NCI-H2196 treated with DMSO at 0.1 percent for 48 hours (cell line): ENCODE measurements around the gene MMP2.

Experiments used
- DNase-seq: peaks from one replicate; lab custom pipeline; 2025; ENCODE audit not compliant: unreplicated experiment; lab: John Stamatoyannopoulos, UW

Gene MMP2

GRCh38 chr16:55478827-55479429 lies at the start of gene MMP2:
Gene MMP2, plus strand, starts transcription at chr16:55479198. Its CDS starts 282 bp downstream, at chr16:55479480.
- DNase-seq = no peak

- DNase-seq = no peak
Observed at GRCh38 chr16:55433030-55433429, 46.0 kb upstream of the MMP2 start.

DNA sequence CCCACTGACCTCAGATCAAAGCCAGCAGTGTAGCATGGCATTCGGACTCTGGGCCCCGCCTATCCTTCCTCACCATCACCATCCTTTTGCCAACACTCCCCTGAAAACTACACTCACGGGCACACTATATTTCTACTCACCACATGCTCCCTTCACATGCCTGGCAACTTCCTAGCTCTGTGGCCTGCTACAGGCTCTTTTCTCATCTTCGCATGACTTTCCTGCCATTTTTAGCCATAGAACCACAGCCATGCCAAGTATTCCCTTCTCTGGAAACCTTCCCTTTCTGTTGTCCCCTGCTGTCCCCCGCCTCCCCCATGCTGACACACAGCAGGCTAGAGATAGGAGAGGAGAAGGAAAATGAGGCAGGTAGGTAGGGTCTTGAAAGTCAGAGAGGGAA lies 45.5 kb upstream of the MMP2 start:
- no peak for DNase-seq

GRCh38 chr16:55434000-55434399 lies 45.0 kb upstream of the MMP2 start:
- DNase-seq = no peak

DNA sequence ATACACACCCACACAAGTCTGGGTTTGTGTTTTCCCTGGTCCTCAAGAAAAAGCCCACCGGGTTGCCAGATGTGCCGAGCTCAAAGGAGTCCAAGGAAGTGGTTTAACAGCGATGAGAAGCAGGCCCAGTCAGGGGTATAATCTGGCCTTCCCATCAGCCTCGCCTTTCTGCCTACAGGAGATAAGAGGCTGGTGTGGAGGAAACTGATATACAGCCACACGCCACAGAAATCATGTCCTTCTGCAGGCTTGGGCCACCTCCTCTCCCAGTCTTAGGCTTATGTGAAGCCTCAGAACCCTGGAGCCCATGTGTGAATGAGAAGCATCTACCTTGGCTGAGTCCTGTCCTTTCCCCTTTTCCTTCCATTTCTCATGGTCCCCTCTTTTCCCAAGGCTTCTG lies 43.6 kb upstream of the MMP2 start:
- no peak for DNase-seq

DNA sequence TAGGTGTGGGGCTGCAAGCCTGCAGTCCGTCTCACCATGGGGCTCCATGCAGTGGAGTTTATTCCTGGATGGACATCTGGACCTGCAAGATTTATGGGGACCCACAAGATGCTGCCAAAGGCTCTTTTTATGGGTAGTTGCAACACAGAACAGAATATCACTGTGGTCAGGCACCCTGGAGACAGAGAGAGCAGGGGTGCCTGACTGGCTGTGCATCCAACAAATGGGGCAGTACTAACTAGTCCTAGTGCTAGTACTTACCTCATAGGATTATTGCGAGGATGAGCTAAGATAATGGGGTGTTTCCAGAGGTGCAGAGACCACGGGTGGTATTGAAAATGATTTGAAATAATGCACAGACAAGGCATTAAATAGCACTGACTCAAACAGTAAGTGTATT lies 42.4 kb upstream of the MMP2 start:
- DNase-seq = no peak

- no peak for DNase-seq
Observed at GRCh38 chr16:55437625-55438024, 41.4 kb upstream of the MMP2 start.

- no peak for DNase-seq
Observed at GRCh38 chr16:55438281-55438680, 40.7 kb upstream of the MMP2 start.

DNA sequence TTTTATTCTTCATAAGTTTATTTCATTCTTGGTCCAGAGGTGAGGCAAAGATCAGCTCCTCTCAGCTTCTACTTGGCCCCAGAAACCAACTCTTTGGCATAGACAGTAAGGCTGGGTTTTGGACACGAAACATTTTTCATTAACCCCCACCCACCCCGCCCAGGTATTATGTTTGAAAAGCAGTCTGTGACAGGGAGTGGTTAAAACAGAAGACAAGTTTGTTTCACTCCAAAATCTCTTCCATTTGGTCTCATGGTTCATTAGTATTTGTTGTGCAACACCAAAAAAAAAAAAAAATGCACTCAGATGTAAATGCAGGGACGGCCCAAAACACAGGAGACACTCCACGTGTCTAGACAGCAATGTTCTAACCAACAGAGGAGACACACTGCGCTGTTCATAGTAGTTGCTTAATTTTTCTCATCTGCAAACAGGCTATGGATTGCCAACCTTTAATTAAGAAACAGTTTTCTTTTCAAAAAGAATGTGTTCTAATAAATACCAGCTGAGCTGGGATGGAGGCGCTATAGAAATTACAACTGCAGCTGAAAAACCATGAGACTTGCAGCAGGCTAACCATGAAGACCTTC lies 39.8 kb upstream of the MMP2 start:
- DNase-seq = no peak

DNA sequence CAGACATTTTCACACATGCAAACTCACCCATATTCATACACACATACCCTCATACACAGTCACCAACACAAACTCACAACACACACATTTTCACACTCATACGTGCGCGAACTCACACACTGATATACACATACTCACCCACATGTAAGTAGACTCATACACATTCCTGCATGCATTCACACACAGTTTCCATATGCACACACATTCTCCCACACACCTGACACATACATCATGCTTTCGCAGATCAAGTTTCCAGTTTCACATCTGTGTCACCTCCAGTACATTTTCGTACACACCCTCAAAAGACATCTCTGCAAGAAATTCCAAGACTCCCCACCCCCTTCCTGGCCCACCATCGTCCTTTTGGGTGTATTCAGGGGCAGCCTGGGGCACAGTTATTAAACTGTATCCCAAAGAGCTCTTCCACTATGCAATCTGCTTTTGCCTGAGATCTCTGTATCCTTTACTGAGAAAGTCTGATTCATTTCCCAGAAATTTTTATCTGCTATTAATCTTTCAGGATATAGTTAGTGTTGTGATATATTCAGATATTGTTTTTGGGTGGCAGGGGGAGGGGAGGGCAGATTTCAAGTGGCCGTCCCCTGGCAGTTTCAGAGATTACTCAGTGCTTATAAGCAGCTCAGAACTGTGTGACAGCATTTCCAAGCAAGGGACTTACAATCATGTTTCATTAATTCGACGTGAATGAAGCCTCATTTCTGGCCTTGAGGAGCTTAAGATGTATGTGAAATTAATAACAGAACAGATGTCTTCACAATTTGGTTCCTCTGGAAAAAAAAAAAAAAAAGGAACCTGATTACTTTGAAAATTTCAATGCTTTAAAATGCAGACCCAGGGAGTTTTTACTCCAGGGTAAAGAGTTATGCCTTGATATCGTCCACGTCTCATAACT lies 35.3 kb upstream of the MMP2 start:
- DNase-seq = no peak

DNA sequence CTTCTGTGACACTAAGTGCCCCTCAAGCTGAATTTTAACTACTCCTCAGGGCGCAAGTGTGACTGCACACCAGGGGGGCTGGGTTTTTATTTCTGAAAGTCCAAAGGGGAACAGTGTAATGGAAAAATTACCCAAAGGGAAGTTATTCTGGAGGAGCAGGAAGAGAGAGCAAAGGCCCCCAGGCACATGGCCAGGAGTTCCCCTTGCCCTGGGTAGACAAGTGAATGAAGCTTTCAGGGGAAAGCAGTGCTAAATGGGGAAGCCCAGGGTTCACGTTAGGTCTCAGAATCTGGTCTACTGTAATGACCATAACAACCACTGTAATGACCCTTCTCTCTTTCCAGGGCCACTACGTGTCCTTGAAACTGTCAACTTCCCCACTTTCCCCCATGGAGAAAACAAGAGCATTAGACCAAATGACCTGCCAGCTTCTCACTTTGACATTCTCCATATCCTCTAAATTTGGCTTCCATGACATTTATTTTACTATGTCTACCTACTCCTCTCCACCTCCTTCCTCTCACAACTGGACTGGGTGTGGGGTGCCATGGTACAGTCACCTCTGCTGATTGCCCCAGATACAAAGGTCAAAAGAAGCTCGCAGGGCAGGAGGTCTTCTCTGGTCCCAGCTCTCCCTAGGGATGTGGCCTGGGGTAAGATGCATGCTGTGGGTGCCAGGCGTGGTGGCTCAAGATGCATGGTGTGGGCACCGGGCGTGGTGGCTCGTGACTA lies 34.1 kb upstream of the MMP2 start:
- no peak for DNase-seq

- DNase-seq = no peak
Observed at GRCh38 chr16:55447231-55447630, 31.8 kb upstream of the MMP2 start.

DNA sequence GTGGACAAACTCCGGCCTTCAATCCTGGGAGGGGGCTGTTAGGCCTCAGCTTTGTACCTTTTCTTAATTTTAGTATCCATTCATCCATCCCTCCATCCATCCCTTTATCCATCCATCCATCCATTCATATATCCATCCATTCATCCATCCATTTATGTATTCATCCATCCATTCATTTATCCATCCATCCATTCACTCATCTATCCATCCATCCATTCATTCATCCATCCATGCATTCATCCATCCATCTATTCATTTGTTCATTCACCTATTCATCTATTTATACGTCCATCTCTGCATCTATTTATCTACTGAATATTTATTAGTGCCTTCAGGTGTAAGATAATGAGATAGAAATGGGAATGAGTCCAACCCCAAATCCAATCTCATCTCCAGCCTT lies 26.0 kb upstream of the MMP2 start:
- DNase-seq = no peak

- DNase-seq = no peak
Observed at GRCh38 chr16:55453909-55454308, 25.1 kb upstream of the MMP2 start.

DNA sequence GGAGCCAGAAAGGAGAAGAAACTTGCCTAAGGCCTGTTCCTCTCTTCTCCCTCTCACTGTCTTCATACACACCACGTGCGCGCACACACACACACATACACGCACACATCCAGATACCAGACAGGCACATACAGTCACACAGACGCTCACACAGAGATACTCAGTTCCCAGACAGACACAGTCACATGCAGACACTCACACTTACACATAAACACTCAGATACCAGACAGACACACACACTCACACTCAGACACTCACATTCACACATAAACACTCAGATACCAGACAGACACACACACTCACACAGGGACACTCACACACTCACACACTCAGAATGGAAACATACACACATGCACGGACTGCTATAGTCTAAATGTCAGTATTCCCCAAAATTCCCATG lies 24.1 kb upstream of the MMP2 start:
- DNase-seq = no peak

GRCh38 chr16:55462241-55462640 lies 16.8 kb upstream of the MMP2 start:
- no peak for DNase-seq

GRCh38 chr16:55464375-55464774 lies 14.6 kb upstream of the MMP2 start:
- no peak for DNase-seq

DNA sequence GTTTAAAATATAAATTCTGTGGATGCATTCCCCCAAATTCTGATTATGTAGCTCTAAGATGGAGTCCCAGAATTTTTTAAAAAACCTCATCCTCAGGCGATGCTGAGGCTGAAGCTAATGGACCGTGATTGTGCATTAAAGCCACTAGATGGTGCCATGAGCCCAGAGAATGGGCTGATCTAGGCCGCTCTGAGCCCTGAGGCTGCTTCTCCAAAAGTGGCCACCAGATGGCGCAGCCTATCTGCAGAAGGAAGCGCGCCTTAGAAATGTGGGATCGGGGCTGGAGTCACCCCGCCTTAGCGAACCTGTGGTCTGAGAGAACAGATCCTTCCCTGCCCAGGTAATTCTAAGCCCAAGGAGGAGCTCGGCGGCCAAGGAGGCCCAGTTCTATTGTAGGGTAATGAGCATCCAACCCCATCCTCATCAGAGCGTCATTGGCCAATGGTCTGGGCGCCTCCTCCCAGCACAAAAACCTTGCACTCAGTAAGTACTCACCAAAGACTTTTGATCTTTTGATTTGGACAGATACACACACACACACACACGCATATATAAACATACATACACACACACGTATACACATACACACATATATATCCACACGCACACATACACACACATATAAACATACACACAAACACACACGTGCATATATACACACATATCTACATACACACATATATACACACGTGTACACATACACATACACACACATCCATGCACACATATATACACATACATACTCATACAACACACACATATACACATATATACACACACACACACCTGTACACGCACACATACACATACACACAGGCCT lies 13.7 kb upstream of the MMP2 start:
- no peak for DNase-seq

DNA sequence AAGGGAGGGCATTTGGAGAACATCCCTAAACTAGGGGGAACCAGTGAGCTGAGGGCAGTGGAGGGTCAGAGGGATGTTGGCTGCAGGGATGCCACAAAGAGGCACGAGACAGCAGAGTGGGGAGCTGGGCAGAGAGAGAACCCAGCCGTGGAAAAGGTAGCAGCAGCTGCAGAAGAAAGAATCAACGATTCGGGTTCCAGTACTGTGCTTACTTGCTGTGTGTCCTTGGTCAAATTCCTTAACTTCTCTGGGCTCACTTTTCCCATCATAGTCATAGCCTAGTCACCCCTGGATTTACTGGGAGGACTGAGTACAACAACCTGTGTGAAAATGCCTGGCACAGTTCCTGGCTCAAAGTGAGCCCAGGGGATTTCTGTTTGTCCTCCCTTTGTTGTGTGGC lies 12.8 kb upstream of the MMP2 start:
- DNase-seq = no peak

- DNase-seq = no peak
Observed at GRCh38 chr16:55467898-55468297, 11.1 kb upstream of the MMP2 start.
